H1 (cell line): ENCODE measurements around the gene INAFM2. TPM values are rescaled to one million over a fixed set of nuclear protein-coding genes. Genes with fewer than 3 reads are reported as not detected.

ENCODE experiments used
- BRCA1 ChIP-seq: IDR thresholded peaks from 2 replicates; pipeline ENCODE4 v1.6.1; 2012; ENCODE audit warnings: low read depth, low read length, improper control_type of control experiment
- CHD2 ChIP-seq: IDR thresholded peaks from 2 replicates; pipeline ENCODE4 v1.6.1; 2012; ENCODE audit warnings: low read length, improper control_type of control experiment
- E2F6 ChIP-seq: IDR thresholded peaks from 2 replicates; pipeline ENCODE4 v1.6.1; 2012; ENCODE audit warnings: inconsistent platforms
- EP300 ChIP-seq, 2 experiments: IDR thresholded peaks; 1 replicate in 1 of 2; 2 replicates in 1 of 2; pipeline ENCODE4 v1.6.1; 2011 to 2012; ENCODE audit warnings: low read depth in 2 of 2, low read length in 2 of 2, mild to moderate bottlenecking in 2 of 2, borderline replicate concordance in 1 of 2, inconsistent platforms in 1 of 2, moderate library complexity in 1 of 2
- FOSL1 ChIP-seq: IDR thresholded peaks from 2 replicates; pipeline ENCODE4 v1.6.1; 2011; ENCODE audit warnings: mild to moderate bottlenecking, low read depth, low read length, moderate library complexity; ENCODE audit not compliant: insufficient read depth
- JUN ChIP-seq: IDR thresholded peaks from 2 replicates; pipeline ENCODE4 v1.6.1; 2011; ENCODE audit warnings: low read depth, mild to moderate bottlenecking, improper control_type of control experiment, low read length
- KDM4A ChIP-seq: IDR thresholded peaks from one replicate; pipeline ENCODE4 v1.7.1; 2012; ENCODE audit warnings: low read depth, mild to moderate bottlenecking, moderate library complexity, low read length, inconsistent platforms; ENCODE audit not compliant: severe bottlenecking
- TCF12 ChIP-seq: IDR thresholded peaks from 2 replicates; pipeline ENCODE4 v1.6.1; 2011; ENCODE audit warnings: low read depth, mild to moderate bottlenecking, low read length
- YY1 ChIP-seq: IDR thresholded peaks from 2 replicates; pipeline ENCODE4 v1.6.1; 2011; ENCODE audit warnings: low read depth, mild to moderate bottlenecking, low read length
- polyA plus RNA-seq, 7 experiments: library from polyadenylated mRNA; depleted of rRNA in 3 of 7; stranded (reverse) in 5 of 7; unstranded in 2 of 7; fragments of >200 nt in 5 of 7; fragments of 200-250 nt in 2 of 7; gene quantifications; 1 replicate in 5 of 7; 2 replicates in 1 of 7; 4 replicates in 1 of 7; pipeline versions ENCODE4 v1.2.1 to v1.2.3, GENCODE V29; 2011 to 2013; ENCODE audit warnings: missing spikeins in 2 of 7, mixed read lengths in 2 of 7
- total RNA-seq: library from RNA; stranded (reverse); fragmentation: NEBNext Ultra II Directional; extraction: Animal tissue kit (Norgen Biotek cat#: 25700); gene quantifications from 2 replicates; pipeline ENCODE4 v1.2.1, GENCODE V29; 2021

The INAFM2 gene
- total and polyA plus RNA-seq, 2 of the 8 experiments (the other 6 are each of a cell fraction or from before 2014, with no cell fraction given), result 15.3 to 35.1 TPM

- TF ChIP-seq E2F6 (no peak), TCF12 (no peak), EP300 (IDR thresholded peaks at IDR 0.05; ENCODE audit: borderline replicate concordance in 1 of 2, low read depth in 2 of 2, low read length in 2 of 2) (no peak), BRCA1 (no peak), JUN (no peak), YY1 (no peak), KDM4A (no peak), FOSL1 (no peak), CHD2 (no peak)
These were observed 43.2 kb downstream of the INAFM2 start (continued) for GRCh38 chr15:40366457-40367370.
